BLaER1 (cell line): ENCODE results near the gene ZBTB17.

Experiments used
- H3K27ac ChIP-seq: shearing (Covaris generic); formaldehyde crosslinking; 2 replicates; pipeline ENCODE4 v1.8.1; 2022
- H3K27me3 ChIP-seq: shearing (Covaris generic); formaldehyde crosslinking; 2 replicates; pipeline ENCODE4 v1.8.1; 2022
- H3K36me3 ChIP-seq: shearing (Covaris generic); formaldehyde crosslinking; 2 replicates; pipeline ENCODE4 v1.8.1; 2022
- H3K4me1 ChIP-seq: shearing (Covaris generic); formaldehyde crosslinking; 2 replicates; pipeline ENCODE4 v1.8.1; 2022
- H3K4me2 ChIP-seq: shearing (Covaris generic); formaldehyde crosslinking; 2 replicates; pipeline ENCODE4 v1.8.1; 2022
- H3K4me3 ChIP-seq: shearing (Covaris generic); formaldehyde crosslinking; 2 replicates; pipeline ENCODE4 v1.8.1; 2022
- H3K9ac ChIP-seq: shearing (Covaris generic); formaldehyde crosslinking; 2 replicates; pipeline ENCODE4 v1.8.1; 2022
- H3K9me3 ChIP-seq: shearing (Covaris generic); formaldehyde crosslinking; 2 replicates; pipeline ENCODE4 v1.8.1; 2022
- H4K20me1 ChIP-seq: shearing (Covaris generic); formaldehyde crosslinking; 2 replicates; pipeline ENCODE4 v1.8.1; 2022
- Cebpa-rat ChIP-seq: shearing (Covaris generic); IDR thresholded peaks from 2 replicates; pipeline ENCODE4 v1.8.1; 2022

The ZBTB17 gene

DNA sequence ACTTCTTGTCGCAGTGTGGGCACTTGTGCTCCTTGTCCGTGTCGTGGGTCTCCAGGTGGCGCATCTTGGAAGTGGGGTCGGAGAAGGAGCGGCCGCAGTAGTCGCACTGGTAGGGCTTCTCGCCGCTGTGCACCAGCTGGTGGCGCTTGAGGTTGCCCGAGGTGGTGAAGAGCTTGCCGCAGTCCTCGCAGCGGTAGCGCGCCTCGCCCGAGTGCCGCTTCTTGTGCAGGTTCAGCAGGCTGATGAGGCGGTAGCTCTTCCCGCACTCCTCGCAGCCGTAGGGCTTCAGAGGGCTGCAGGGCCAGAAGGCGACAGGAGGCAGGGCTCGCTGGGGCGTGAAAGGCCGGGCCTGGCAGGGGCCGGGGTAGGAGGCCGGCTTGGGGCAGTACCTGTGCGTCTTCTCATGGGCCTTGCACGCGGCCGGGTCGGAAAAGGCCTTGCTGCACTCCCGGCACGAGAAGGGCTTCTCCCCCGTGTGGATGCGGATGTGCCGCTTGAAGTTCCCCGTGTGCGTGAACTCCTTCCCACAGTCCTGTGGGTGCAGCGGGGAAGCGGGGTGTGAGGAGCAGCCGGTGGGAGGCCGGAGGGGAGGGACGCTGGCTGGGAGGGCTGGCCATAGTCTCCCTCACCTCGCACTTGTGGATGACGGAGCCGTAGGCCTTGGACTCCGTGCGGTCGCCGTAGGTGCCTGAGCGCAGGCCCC lies 31.4 kb downstream of the ZBTB17 start:
- no peak for TF ChIP-seq Cebpa-rat
- no peak overlapping the region for H3K4me2 ChIP-seq
- peaks cover 19% of the 10 kb centered on the region for H3K4me1 ChIP-seq
- peaks cover 100% of the 10 kb centered on the region for H4K20me1 ChIP-seq
- H3K27me3 ChIP-seq: no peaks in the 10 kb centered on the region
- peaks cover 94% of the 10 kb centered on the region for H3K36me3 ChIP-seq
- H3K27ac ChIP-seq: no peak overlapping the region
- H3K4me3 ChIP-seq: no peak overlapping the region
- H3K9ac ChIP-seq: no peak overlapping the region
- no peaks in the 10 kb centered on the region for H3K9me3 ChIP-seq

DNA sequence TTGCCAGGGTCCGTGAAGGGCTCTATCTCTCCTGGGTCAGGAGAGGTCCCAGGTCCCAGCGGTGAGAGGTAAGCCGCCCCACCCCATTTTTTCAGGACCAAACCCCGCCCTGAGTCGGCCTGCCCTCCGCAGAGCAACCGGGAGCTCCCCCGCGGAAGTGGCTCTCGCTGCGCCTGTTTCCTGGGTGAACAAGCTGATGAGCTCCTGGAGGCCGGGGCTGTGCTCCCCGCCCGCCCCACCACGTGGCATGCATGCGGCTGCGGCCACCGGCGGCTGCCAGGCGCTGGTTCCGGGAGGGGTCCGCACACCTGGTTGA lies 32.0 kb downstream of the ZBTB17 start:
- H3K36me3 ChIP-seq: peaks cover 97% of the 10 kb centered on the region

DNA sequence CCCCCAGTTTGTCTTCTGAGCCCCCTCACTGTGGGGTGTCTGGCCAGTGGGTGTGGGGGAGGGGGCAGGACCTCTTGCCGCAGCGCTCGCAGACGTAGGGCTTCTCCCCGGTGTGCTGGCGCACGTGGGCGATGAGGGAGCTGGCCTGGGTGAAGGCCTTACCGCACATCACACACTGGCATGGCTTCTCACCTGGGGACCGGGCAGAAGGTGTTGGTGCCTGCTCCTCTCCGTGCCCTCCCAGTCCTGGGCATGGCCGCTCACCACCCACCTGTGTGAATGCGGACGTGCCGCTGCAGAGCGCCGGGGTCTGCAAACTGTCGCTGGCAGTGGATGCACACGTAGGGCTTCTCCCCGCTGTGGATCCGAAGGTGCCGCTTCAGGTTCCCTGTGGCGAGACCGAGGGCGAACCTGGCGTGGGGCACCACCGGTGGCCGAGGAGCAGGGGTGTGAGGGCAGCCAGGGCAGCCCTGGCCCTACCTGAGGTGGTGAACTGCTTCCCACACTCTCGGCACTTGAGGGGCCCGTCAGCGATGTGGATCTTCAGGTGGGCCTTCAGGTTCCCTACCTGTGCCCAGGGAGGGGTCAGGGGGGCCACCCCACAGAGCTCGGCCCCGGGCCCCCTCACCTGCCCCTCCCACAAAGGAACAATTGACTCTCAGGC lies 32.4 kb downstream of the ZBTB17 start:
- Histone ChIP-seq H3K4me2 (no peak overlapping the region), H3K4me3 (no peak overlapping the region), H3K9ac (no peak overlapping the region), H3K9me3 (no peaks in the 10 kb centered on the region), H4K20me1 (peaks cover 100% of the 10 kb centered on the region), H3K36me3 (peaks cover 100% of the 10 kb centered on the region), H3K27ac (no peak overlapping the region), H3K4me1 (peaks cover 12% of the 10 kb centered on the region), H3K27me3 (no peaks in the 10 kb centered on the region)
- no peak for TF ChIP-seq Cebpa-rat

More for the DNA sequence above, 32.0 kb downstream of the ZBTB17 start:
- Histone ChIP-seq H4K20me1 (peaks cover 100% of the 10 kb centered on the region), H3K4me2 (no peak overlapping the region), H3K27ac (no peak overlapping the region), H3K4me3 (no peak overlapping the region), H3K4me1 (peaks cover 14% of the 10 kb centered on the region), H3K9ac (no peak overlapping the region), H3K9me3 (no peaks in the 10 kb centered on the region), H3K27me3 (no peaks in the 10 kb centered on the region)
- no peak for TF ChIP-seq Cebpa-rat

DNA sequence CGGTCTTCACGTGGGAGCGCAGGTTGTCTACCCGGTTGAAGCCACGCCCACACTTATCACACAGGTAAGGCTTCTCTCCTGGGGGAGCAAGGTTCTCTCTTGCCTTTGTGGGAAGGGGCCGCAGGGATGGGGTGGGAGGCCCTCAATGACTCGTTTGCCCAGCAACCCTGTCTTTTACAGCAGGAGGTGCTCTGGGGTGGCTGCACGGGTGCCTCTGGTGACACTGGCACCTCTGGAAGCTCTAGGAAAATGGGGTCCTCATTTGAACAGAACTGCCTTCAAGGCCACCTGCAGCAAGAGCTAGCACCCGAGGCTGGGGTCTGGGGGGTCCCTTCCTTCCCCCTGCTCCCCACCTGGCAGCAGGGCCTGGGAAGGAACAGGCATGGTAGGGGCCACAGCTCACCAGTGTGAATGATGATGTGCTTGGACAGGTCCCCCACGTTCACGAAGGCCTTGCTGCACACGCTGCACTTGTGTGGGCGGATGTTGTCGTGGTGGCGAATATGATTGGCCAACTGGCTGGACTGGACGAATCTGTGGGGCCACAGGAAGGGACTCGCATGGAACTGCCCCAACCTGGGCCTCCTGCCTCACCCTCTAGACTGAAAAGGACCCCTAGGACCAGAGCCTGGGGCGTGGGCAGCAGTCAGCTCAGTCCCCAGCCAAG lies 33.1 kb downstream of the ZBTB17 start:
- peaks cover 100% of the 10 kb centered on the region for H3K36me3 ChIP-seq
- H3K4me3 ChIP-seq: no peak overlapping the region

DNA sequence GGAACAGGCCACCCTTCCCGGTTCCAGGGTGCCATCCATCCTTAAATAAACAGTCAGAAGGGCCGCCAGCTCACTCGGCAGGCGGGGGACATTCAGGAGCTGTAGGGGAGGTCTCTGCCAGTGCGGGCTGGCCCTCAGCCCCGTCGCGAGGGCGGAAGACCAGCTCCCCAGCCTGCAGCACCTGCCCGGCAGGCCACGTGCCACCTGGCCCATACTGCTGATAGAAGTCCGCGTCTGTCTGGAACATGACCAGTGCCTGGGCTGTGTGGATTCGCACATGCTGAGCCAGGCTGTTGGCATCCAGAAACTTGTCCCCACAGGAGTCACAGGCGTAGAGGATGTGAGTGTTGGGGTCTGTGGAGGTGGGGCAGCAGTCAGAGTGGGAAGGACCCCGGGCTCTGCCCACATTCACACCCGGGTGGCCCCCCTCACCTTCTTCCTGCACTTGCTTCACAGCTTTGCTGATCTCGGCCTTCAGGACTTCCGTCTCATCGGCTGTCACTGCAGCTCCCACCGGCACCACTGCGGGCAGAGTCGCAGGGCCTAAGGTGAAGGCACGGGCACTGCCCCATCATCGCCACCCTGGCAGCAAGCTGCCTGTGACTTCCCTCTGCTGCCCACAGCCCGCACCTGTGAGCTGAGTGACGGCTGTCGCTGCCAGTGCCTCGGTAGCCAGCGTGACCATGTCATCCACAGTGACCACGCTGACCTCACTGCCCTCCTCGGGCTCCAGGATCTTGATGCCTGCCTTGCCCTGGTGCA lies 33.8 kb downstream of the ZBTB17 start:
- Histone ChIP-seq H3K4me3 (no peak overlapping the region), H3K9me3 (no peaks in the 10 kb centered on the region), H3K36me3 (peaks cover 100% of the 10 kb centered on the region), H3K4me1 (peaks cover 6% of the 10 kb centered on the region), H3K4me2 (no peak overlapping the region), H3K27ac (no peak overlapping the region), H3K27me3 (no peaks in the 10 kb centered on the region), H4K20me1 (peaks cover 100% of the 10 kb centered on the region), H3K9ac (no peak overlapping the region)
- no peak for TF ChIP-seq Cebpa-rat

More for the DNA sequence above, 33.1 kb downstream of the ZBTB17 start:
- Histone ChIP-seq H4K20me1 (peaks cover 100% of the 10 kb centered on the region), H3K9ac (no peak overlapping the region), H3K9me3 (no peaks in the 10 kb centered on the region), H3K27me3 (no peaks in the 10 kb centered on the region), H3K4me1 (peaks cover 6% of the 10 kb centered on the region), H3K4me2 (no peak overlapping the region), H3K27ac (no peak overlapping the region)
- no peak for TF ChIP-seq Cebpa-rat

DNA sequence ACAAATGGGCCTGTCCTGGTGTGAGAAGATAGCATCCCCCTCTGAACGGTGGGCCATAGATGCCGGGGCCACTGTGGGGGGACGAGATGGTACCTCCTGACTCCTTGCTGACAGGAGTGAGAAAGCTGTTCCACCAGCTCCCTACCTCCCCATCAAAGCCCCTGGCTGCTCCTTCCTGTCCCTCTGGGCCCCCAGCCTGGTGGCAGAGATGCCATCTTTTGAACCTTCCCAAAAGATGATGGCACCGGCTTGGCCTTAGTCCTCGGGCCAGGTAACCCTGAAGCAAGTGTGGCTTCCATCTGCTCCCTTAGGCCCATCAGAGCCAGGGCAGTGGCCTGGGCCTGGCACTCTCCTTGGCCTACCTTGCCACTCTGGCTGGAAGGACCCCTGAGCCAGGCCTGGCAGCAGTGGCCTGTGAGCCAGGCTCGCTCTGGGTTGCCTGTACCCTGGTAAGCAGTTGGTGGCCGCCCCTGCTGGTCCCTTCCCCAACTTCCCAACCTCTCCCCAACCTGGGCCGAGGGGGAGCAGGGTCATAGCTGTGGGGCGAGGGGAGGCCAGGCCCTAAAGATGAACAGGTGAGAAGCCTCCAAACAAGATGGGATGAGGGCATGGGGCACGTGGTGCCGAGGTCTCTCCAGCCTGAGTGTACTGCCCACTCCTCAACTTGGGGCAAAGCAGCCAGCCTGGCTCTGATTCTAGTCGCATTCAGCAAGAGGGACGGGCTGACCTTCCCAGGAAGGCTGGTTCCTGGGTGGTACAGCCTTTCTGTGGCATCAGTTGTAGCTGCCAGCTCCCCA lies 34.7 kb downstream of the ZBTB17 start:
- no peaks in the 10 kb centered on the region for H3K9me3 ChIP-seq
- H3K27ac ChIP-seq: no peak overlapping the region
- H3K4me1 ChIP-seq: no peaks in the 10 kb centered on the region
- no peak overlapping the region for H3K4me3 ChIP-seq
- TF ChIP-seq Cebpa-rat: no peak
- no peak overlapping the region for H3K4me2 ChIP-seq
- peaks cover 100% of the 10 kb centered on the region for H3K36me3 ChIP-seq
- H3K27me3 ChIP-seq: no peaks in the 10 kb centered on the region
- no peak overlapping the region for H3K9ac ChIP-seq
- peaks cover 100% of the 10 kb centered on the region for H4K20me1 ChIP-seq

DNA sequence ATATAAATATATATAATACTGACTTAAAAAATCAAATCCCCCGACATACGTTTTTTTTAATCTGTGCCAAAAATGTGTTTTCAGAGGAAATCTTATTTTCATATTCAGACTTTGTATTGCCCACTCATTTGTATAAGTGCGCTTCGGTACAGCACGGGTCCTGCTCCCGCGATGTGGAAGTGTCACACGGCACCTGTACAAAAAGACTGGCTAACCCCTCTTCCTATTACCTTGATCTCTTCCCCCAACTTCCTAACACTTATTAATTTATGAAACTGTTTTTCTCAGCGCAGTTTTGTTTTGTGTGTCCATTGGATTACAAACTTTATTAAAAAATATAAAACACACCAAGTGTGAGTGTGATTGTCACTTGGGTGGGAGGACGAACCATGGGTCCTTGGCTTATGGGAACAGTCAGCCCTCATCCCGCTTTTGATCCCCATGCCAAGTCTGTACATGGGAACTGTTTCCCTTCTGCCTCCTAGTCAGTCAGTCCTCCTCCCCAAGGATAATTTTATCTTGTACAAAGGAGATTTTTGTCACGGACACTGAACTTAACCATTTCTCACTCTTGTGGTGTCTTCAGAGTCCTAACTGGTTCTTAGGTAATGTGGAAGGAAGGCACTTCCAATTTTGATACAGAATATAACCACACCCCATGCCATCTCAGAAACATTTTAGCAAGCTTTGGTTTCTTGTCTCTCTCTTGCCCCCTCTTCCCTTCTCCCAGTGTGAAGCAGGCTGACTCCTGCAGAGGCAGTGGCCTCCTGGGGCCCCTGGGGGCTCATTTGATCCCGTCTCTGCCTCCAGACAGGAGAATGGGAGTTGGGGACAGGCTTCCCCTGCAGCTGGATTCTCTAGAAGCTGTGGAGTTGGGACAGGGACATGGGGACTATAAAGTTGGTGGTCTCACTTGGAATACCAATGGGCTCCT lies 35.5 kb downstream of the ZBTB17 start:
- Histone ChIP-seq H3K9me3 (no peaks in the 10 kb centered on the region), H3K4me1 (no peaks in the 10 kb centered on the region), H3K27me3 (no peaks in the 10 kb centered on the region), H3K9ac (no peak overlapping the region), H3K4me2 (no peak overlapping the region), H3K4me3 (no peak overlapping the region), H4K20me1 (peaks cover 97% of the 10 kb centered on the region), H3K27ac (no peak overlapping the region), H3K36me3 (peaks cover 99% of the 10 kb centered on the region)
- no peak for TF ChIP-seq Cebpa-rat

DNA sequence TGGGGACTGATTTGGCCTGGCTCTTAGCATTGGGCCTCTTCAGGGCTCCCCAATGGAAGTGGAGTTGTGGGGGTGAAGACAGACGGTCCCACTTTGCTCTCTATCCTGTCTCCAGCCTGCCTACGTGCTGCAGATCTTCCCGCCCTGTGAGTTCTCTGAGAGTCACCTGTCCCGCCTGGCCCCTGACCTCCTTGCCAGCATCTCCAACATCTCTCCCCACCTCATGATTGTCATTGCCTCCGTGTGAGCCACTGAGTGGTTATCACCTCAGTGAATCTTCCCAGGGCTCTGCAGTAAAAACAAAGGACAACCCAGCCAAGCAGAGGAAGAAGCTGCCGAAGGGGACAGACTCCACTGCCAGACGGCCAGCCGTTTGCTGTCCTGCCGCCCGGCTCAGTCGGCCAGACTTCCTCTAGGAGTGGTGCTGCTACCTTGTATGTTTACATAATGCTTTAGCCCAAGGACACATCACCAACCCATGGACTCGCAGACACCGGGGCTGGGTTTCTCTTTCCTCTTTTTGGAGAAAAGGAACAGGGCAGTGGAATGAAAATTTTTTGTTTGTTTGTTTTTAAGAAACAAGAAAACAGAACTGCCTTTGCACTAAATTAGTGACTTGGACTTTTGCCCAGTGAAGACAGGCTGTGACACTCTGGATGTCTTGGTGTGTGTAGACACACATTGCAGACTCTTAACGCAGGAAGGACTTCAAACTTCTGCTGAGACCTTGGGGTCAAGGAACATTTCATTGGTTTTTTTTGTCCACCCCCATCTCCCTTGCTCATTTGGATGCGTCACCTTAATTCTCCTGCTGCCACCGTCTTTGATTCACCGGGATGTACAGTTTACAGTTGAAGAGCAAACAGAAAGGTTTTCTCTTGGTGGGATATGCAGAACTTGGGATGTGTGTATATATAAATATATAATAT lies 36.5 kb downstream of the ZBTB17 start:
- Histone ChIP-seq H3K4me2 (no peak overlapping the region), H4K20me1 (peaks cover 97% of the 10 kb centered on the region), H3K27ac (no peak overlapping the region), H3K27me3 (no peaks in the 10 kb centered on the region), H3K4me1 (no peaks in the 10 kb centered on the region), H3K36me3 (peaks cover 99% of the 10 kb centered on the region), H3K9me3 (no peaks in the 10 kb centered on the region), H3K9ac (no peak overlapping the region), H3K4me3 (no peak overlapping the region)
- no peak for TF ChIP-seq Cebpa-rat
